NT2/D1 (cell line): Measurements from ENCODE around the gene COLEC12.

ENCODE experiments used
- SUZ12 ChIP-seq: IDR thresholded peaks from 2 replicates; pipeline ENCODE4 v1.6.1; 2011; ENCODE audit not compliant: insufficient read length, insufficient read depth; ENCODE audit errors: extremely low read depth
- YY1 ChIP-seq: IDR thresholded peaks from 2 replicates; pipeline ENCODE4 v1.6.1; 2011; ENCODE audit not compliant: insufficient read length, insufficient read depth

DNA sequence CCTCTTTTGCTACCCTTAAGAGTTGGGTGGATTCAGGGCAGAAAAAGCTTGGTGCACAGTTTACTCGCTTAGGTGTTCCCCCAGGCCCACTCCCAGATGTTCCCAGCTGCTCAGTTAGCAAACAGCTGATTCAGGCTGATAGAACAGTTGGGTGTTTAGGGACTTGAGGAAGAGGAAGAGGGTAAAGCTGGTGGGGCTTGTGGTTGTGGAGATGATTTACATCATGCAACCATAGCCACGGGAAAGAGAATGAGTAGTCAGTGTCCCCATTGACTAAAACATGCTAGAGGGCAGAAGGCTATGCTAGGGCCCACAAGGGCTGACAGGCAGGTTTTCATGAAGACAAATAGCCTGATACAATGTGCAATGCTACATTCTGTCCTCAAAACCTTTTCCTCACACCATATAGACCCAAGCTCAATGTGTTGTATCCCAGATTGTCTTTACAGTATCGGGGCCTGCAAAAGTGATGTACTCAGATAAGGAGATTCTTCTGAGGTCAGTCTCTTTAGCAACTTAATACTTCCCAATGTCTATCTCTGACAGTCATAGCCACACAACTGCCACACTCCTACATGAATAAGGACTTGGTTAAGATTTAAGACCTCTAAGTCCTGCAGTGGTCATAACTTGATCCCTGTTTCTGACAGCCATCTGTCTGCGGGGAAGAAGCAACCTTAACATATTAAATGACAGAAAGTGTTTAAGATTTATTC is 15.6 kb downstream of the COLEC12 start:
- TF ChIP-seq SUZ12 (no peak), YY1 (no peak)
